Mesothelial cell of epicardium (in vitro differentiated cells): ENCODE data around the gene ANGPT4. TPM values are rescaled to one million over a fixed set of nuclear protein-coding genes. Genes with fewer than 3 reads are reported as not detected.
"Not testable (repeated sequence)": the region's sequence is repeated elsewhere in the genome, so short reads cannot be mapped to it uniquely, and the experiment has no call there.

Source experiments
- DNase-seq, 2 experiments: peaks; one replicate each; pipeline ENCODE4 v3.0.0; 2021; ENCODE audit warnings: low spot score in 2 of 2; ENCODE audit not compliant: unreplicated experiment in 2 of 2
- H3K27ac Mint-ChIP-seq: 2 replicates; pipeline ENCODE4 v1.8.0; 2021; ENCODE audit warnings: mixed read lengths
- H3K27me3 Mint-ChIP-seq: 2 replicates; pipeline ENCODE4 v1.8.0; 2021; ENCODE audit warnings: low read depth, mixed read lengths
- H3K36me3 Mint-ChIP-seq: 2 replicates; pipeline ENCODE4 v1.8.0; 2021; ENCODE audit warnings: mixed read lengths
- H3K4me1 Mint-ChIP-seq: 2 replicates; pipeline ENCODE4 v1.8.0; 2021; ENCODE audit warnings: mixed read lengths
- H3K4me3 Mint-ChIP-seq: 2 replicates; pipeline ENCODE4 v1.8.0; 2021; ENCODE audit warnings: mild to moderate bottlenecking, moderate library complexity, mixed read lengths
- H3K9me3 Mint-ChIP-seq: 2 replicates; pipeline ENCODE4 v1.8.0; 2021; ENCODE audit warnings: mixed read lengths
- total RNA-seq: library from RNA; stranded (reverse); gene quantifications from 3 replicates; pipeline ENCODE4 v1.2.1, GENCODE V29; 2021
- TF ChIP-seq, protein P1 (sequence below): fragments of 200-600 bp; sonication (generic); IDR thresholded peaks from one replicate; pipeline ENCODE4 v1.5.0; 2021; ENCODE audit warnings: antibody characterized with exemption; ENCODE audit not compliant: unreplicated experiment

The ANGPT4 gene
- total RNA-seq, 1 donor from 2014 or later, result 0.31 TPM

DNA sequence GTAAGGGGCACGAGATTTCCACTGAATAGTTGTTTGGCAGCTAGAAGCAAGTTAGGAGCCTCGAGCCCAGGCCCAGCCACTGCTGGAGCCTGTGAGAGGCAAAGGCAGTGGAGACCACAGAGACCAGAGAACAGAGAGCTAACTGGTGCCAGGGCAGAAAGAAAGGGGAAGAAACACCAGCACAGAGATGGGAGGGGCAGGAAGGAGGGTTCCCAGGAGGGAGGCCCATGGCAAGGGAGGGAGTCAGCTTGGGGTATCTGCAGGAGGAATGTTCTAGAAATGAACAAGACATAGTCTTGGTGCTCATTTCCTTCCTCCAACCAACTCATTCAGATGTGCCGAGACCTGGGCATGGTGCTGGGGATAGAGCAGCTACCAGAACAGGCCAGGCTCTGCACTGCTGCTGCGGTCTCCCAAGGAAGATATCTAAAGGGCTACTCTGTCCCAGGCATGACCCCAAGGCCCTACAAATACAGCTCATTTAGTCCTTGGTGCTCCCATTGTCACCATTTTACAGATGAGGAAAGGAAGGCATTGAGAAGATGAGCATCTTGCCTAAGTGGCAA lies 10.7 kb downstream of the ANGPT4 start:
- peaks cover 3% of the 10 kb centered on the region for H3K4me1 Mint-ChIP-seq
- no peaks in the 10 kb centered on the region for H3K27me3 Mint-ChIP-seq
- no peaks in the 10 kb centered on the region for H3K36me3 Mint-ChIP-seq
- no peak overlapping the region for H3K27ac Mint-ChIP-seq
- TF ChIP-seq, protein P1, sequence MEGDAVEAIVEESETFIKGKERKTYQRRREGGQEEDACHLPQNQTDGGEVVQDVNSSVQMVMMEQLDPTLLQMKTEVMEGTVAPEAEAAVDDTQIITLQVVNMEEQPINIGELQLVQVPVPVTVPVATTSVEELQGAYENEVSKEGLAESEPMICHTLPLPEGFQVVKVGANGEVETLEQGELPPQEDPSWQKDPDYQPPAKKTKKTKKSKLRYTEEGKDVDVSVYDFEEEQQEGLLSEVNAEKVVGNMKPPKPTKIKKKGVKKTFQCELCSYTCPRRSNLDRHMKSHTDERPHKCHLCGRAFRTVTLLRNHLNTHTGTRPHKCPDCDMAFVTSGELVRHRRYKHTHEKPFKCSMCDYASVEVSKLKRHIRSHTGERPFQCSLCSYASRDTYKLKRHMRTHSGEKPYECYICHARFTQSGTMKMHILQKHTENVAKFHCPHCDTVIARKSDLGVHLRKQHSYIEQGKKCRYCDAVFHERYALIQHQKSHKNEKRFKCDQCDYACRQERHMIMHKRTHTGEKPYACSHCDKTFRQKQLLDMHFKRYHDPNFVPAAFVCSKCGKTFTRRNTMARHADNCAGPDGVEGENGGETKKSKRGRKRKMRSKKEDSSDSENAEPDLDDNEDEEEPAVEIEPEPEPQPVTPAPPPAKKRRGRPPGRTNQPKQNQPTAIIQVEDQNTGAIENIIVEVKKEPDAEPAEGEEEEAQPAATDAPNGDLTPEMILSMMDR, result no peak
- H3K9me3 Mint-ChIP-seq, result peaks cover 4% of the 10 kb centered on the region
- DNase-seq, result no peak
- no peak overlapping the region for H3K4me3 Mint-ChIP-seq

- H3K4me3 Mint-ChIP-seq, result no peak overlapping the region
- H3K36me3 Mint-ChIP-seq, result no peaks in the 10 kb centered on the region
- TF ChIP-seq, protein P1, result no peak
- H3K9me3 Mint-ChIP-seq, result peaks cover 13% of the 10 kb centered on the region
- H3K27ac Mint-ChIP-seq, result no peak overlapping the region
- H3K4me1 Mint-ChIP-seq, result peaks cover 3% of the 10 kb centered on the region
- no peak for DNase-seq
- H3K27me3 Mint-ChIP-seq, result no peaks in the 10 kb centered on the region
These were observed 12.0 kb downstream of the ANGPT4 start for GRCh38 chr20:904039-904545.

- H3K36me3 Mint-ChIP-seq, H3K4me1 Mint-ChIP-seq, H3K4me3 Mint-ChIP-seq, DNase-seq, H3K27me3 Mint-ChIP-seq, H3K27ac Mint-ChIP-seq: not testable (repeated sequence)
- peaks cover 30% of the 10 kb centered on the region for H3K9me3 Mint-ChIP-seq
These were observed 18.7 kb downstream of the ANGPT4 start for GRCh38 chr20:897436-897835.

- Mint-ChIP-seq H3K9me3 (peaks cover 30% of the 10 kb centered on the region), H3K36me3 (no peaks in the 10 kb centered on the region), H3K27me3 (peaks cover 15% of the 10 kb centered on the region)
These were observed 19.6 kb downstream of the ANGPT4 start for GRCh38 chr20:896501-897025.

DNA sequence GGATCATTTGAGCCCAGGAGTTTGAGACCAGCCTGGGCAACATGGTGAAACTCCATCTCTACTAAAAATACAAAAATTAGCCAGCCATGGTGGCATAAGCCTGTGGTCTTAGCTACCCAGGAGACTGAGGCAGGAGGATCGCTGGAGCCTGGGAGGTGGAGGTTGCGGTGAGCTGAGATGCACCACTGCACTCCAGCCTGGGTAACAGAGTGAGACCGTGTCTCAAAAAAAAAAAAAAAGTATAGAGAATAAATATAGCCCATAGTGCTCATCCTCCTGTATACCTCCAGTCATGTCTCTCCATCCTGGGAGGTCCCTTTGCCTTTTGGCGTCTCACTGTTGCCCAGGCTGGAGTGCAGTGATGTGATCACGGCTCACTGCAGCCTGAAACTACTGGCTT lies 23.8 kb downstream of the ANGPT4 start:
- peaks cover 13% of the 10 kb centered on the region for H3K9me3 Mint-ChIP-seq
- not testable (repeated sequence) for H3K4me1 Mint-ChIP-seq, H3K27ac Mint-ChIP-seq, DNase-seq, H3K36me3 Mint-ChIP-seq, H3K4me3 Mint-ChIP-seq
- peaks cover 38% of the 10 kb centered on the region for H3K27me3 Mint-ChIP-seq

More at GRCh38 chr20:896501-897025, 19.6 kb downstream of the ANGPT4 start:
- no peaks in the 10 kb centered on the region for H3K4me1 Mint-ChIP-seq
- TF ChIP-seq, protein P1, result no peak
- no peak overlapping the region for H3K27ac Mint-ChIP-seq
- no peak for DNase-seq
- H3K4me3 Mint-ChIP-seq, result no peak overlapping the region

DNA sequence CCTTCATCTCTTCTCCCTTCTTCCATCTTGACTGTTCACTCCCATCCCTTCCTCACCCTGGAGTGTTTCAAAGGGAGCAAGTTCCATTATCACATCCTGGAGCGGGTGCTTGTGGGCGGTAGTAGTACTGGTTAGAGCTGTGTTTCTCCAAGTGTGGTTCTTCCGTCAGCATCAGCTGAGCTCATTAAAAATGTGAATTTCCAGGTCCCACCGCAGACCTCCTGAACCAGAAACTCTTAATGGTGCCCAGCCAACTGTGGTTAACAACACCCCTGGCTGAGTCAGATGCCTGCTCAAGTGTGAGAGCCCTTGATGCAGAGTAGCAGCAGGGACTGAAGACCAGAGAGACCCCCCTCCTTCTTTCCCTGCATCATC lies 24.4 kb downstream of the ANGPT4 start:
- peaks cover 41% of the 10 kb centered on the region for H3K27me3 Mint-ChIP-seq

More for the DNA sequence above, 24.4 kb downstream of the ANGPT4 start:
- DNase-seq, result no peak
- no peak overlapping the region for H3K4me3 Mint-ChIP-seq
- H3K9me3 Mint-ChIP-seq, result peaks cover 6% of the 10 kb centered on the region
- no peak overlapping the region for H3K27ac Mint-ChIP-seq
- TF ChIP-seq, protein P1, result no peak
- H3K4me1 Mint-ChIP-seq, result no peaks in the 10 kb centered on the region
- H3K36me3 Mint-ChIP-seq, result no peaks in the 10 kb centered on the region
